ENCODE measurements around the gene MIER2.
"Not testable (repeated sequence)": the region's sequence is repeated elsewhere in the genome, so short reads cannot be mapped to it uniquely, and the experiment has no call there.

- not testable (repeated sequence) for TF ChIP-seq CTCF (IDR thresholded peaks at IDR 0.05; ENCODE audit: low read depth, low read length, poor library complexity, severe bottlenecking); EZH2phosphoT487 (IDR thresholded peaks at IDR 0.05; ENCODE audit: borderline replicate concordance, low read length)
Observed at GRCh38 chr19:393560-393959, 49.0 kb upstream of the MIER2 start.
